SU-DHL-6 (cell line): ENCODE data around the gene ABCG1.

ENCODE experiments used
- H2AFZ ChIP-seq: fragments of 200-600 bp; sonication (generic); 2 replicates; pipeline ENCODE4 v1.6.1; 2014; ENCODE audit warnings: low read depth, mild to moderate bottlenecking, moderate library complexity, mixed read lengths, antibody characterized with exemption, low read length; ENCODE audit not compliant: severe bottlenecking
- H3F3A ChIP-seq: fragments of 200-600 bp; shearing (Covaris generic); 2 replicates; pipeline ENCODE4 v1.6.0; 2016; ENCODE audit warnings: antibody characterized with exemption, mild to moderate bottlenecking; ENCODE audit not compliant: insufficient read depth
- H3K27ac ChIP-seq: fragments of 200-600 bp; sonication (generic); 2 replicates; pipeline ENCODE4 v1.5.1; 2016; ENCODE audit warnings: low read depth, mild to moderate bottlenecking, low read length, moderate library complexity, mixed read lengths
- H3K27me3 ChIP-seq: fragments of 200-600 bp; sonication (generic), shearing (Covaris generic); 2 replicates; pipeline ENCODE4 v1.6.0; 2014; ENCODE audit warnings: mild to moderate bottlenecking, low read length
- H3K36me3 ChIP-seq: fragments of 200-600 bp; sonication (generic); 2 replicates; pipeline ENCODE4 v1.6.1; 2014; ENCODE audit warnings: mild to moderate bottlenecking, low read length, mixed read lengths
- H3K4me2 ChIP-seq: fragments of 300-600, 200-600 bp; shearing (Covaris generic), sonication (generic); 2 replicates; pipeline ENCODE4 v1.6.0; 2014; ENCODE audit warnings: low read length, low read depth, mild to moderate bottlenecking; ENCODE audit not compliant: poor library complexity, severe bottlenecking
- H3K4me3 ChIP-seq: fragments of 200-600 bp; sonication (generic); 2 replicates; pipeline ENCODE4 v1.5.1; 2014; ENCODE audit warnings: antibody characterized with exemption, low read length, mild to moderate bottlenecking, mixed read lengths; ENCODE audit not compliant: insufficient read depth, poor library complexity, severe bottlenecking
- H3K79me2 ChIP-seq: fragments of 200-600 bp; sonication (generic); 2 replicates; pipeline ENCODE4 v1.6.1; 2014; ENCODE audit warnings: mild to moderate bottlenecking, low read length, moderate library complexity; ENCODE audit not compliant: insufficient read depth
- H3K9ac ChIP-seq: fragments of 200-600 bp; sonication (generic); 2 replicates; pipeline ENCODE4 v1.7.0; 2014; ENCODE audit warnings: mild to moderate bottlenecking, low read length
- H3K9me2 ChIP-seq: fragments of 200-600 bp; sonication (generic); replicated peaks from 2 replicates; pipeline ENCODE4 v1.6.1; 2014; ENCODE audit warnings: low read length; ENCODE audit not compliant: insufficient read depth
- H3K9me3 ChIP-seq: fragments of 200-600 bp; sonication (generic); 2 replicates; pipeline ENCODE4 v1.6.1; 2014; ENCODE audit warnings: low read length, mixed read lengths; ENCODE audit not compliant: insufficient read depth
- H4K20me1 ChIP-seq: fragments of 200-600 bp; sonication (generic); 2 replicates; pipeline ENCODE4 v1.6.1; 2014; ENCODE audit warnings: low read depth, mild to moderate bottlenecking, antibody characterized with exemption, low read length, moderate library complexity, mixed read lengths
- CTCF ChIP-seq: fragments of 200-600 bp; sonication (generic); IDR thresholded peaks from one replicate; pipeline ENCODE4 v1.5.1; 2017; ENCODE audit warnings: antibody characterized with exemption, mild to moderate bottlenecking, low read length, moderate library complexity; ENCODE audit not compliant: insufficient read depth, poor library complexity, severe bottlenecking
- EZH2phosphoT487 ChIP-seq: fragments of 200-600 bp; sonication (generic), shearing (Covaris generic); conservative IDR thresholded peaks from 2 replicates; pipeline ENCODE4 v1.6.1; 2018; ENCODE audit warnings: mild to moderate bottlenecking, antibody characterized with exemption, low read length, moderate library complexity, mixed read lengths

The ABCG1 gene

GRCh38 chr21:42201615-42202161, 17.3 kb upstream of the ABCG1 start:
- no peaks in the 10 kb centered on the region for H3K9me2 ChIP-seq
- no peak overlapping the region for H3K9ac ChIP-seq
- H3K27ac ChIP-seq, result no peak overlapping the region
- no peaks in the 10 kb centered on the region for H4K20me1 ChIP-seq
- no peak overlapping the region for H3K4me2 ChIP-seq
- no peak overlapping the region for H2AFZ ChIP-seq
- H3K79me2 ChIP-seq, result no peaks in the 10 kb centered on the region
- H3F3A ChIP-seq, result no peaks in the 10 kb centered on the region
- H3K27me3 ChIP-seq, result no peaks in the 10 kb centered on the region
- no peaks in the 10 kb centered on the region for H3K36me3 ChIP-seq
- no peaks in the 10 kb centered on the region for H3K9me3 ChIP-seq
- no peak overlapping the region for H3K4me3 ChIP-seq
- TF ChIP-seq CTCF (no peak), EZH2phosphoT487 (no peak)

GRCh38 chr21:42202321-42202720, 16.6 kb upstream of the ABCG1 start:
- no peak overlapping the region for H3K9ac ChIP-seq
- H3F3A ChIP-seq, result no peaks in the 10 kb centered on the region
- H3K27me3 ChIP-seq, result no peaks in the 10 kb centered on the region
- H3K9me3 ChIP-seq, result no peaks in the 10 kb centered on the region
- no peak for TF ChIP-seq EZH2phosphoT487
- TF ChIP-seq CTCF, result no peak
- H3K27ac ChIP-seq, result no peak overlapping the region
- H3K79me2 ChIP-seq, result no peaks in the 10 kb centered on the region
- H4K20me1 ChIP-seq, result no peaks in the 10 kb centered on the region
- H3K36me3 ChIP-seq, result no peaks in the 10 kb centered on the region
- no peak overlapping the region for H3K4me2 ChIP-seq
- H2AFZ ChIP-seq, result no peak overlapping the region
- H3K9me2 ChIP-seq, result no peaks in the 10 kb centered on the region
- no peak overlapping the region for H3K4me3 ChIP-seq

- H3K4me3 ChIP-seq, result no peak overlapping the region
- no peaks in the 10 kb centered on the region for H3K9me3 ChIP-seq
- no peak overlapping the region for H3K9ac ChIP-seq
- TF ChIP-seq CTCF (no peak), EZH2phosphoT487 (no peak)
- H3F3A ChIP-seq, result no peaks in the 10 kb centered on the region
- H2AFZ ChIP-seq, result no peak overlapping the region
- no peak overlapping the region for H3K27ac ChIP-seq
- no peaks in the 10 kb centered on the region for H3K27me3 ChIP-seq
- no peaks in the 10 kb centered on the region for H3K79me2 ChIP-seq
- H4K20me1 ChIP-seq, result no peaks in the 10 kb centered on the region
- no peak overlapping the region for H3K4me2 ChIP-seq
- no peaks in the 10 kb centered on the region for H3K36me3 ChIP-seq
- H3K9me2 ChIP-seq, result no peaks in the 10 kb centered on the region
These were observed 15.6 kb upstream of the ABCG1 start for GRCh38 chr21:42203321-42203720.
